RWPE2 (cell line): ENCODE data around the gene UBE2R2.

ENCODE experiments used
- ATAC-seq: fragments of 200-7000 bp; cut with Tn5 transposase; 3 replicates; pipeline ENCODE4 v1.9.1; 2021; ENCODE audit warnings: low read depth
- DNase-seq: peaks from one replicate; pipeline ENCODE4 v3.0.0-alpha.2; 2020; ENCODE audit warnings: low spot score
- H3K27ac ChIP-seq: fragments of 450-650 bp; 2 replicates; pipeline ENCODE4 v1.5.1; 2017; ENCODE audit warnings: mild to moderate bottlenecking; ENCODE audit not compliant: poor library complexity, severe bottlenecking
- H3K27me3 ChIP-seq: fragments of 250-450 bp; sonication (Bioruptor Pico); 2 replicates; pipeline ENCODE4 v1.5.1; 2021; ENCODE audit warnings: mild to moderate bottlenecking, moderate library complexity; ENCODE audit not compliant: insufficient read depth, poor library complexity, severe bottlenecking
- H3K36me3 ChIP-seq: fragments of 250-450 bp; sonication (Bioruptor Pico); 2 replicates; pipeline ENCODE4 v1.5.1; 2020; ENCODE audit warnings: low read depth, mild to moderate bottlenecking, moderate library complexity
- H3K4me1 ChIP-seq: fragments of 250-450 bp; sonication (Bioruptor Pico); 2 replicates; pipeline ENCODE4 v1.5.1; 2021; ENCODE audit warnings: mild to moderate bottlenecking, moderate library complexity; ENCODE audit not compliant: insufficient read depth, poor library complexity, severe bottlenecking
- H3K4me3 ChIP-seq: fragments of 250-450 bp; sonication (Bioruptor Pico); 2 replicates; pipeline ENCODE4 v1.5.1; 2021; ENCODE audit warnings: mild to moderate bottlenecking, moderate library complexity; ENCODE audit not compliant: severe bottlenecking
- H3K9me3 ChIP-seq: fragments of 250-450 bp; sonication (Bioruptor Pico); 2 replicates; pipeline ENCODE4 v1.5.1; 2021; ENCODE audit warnings: mild to moderate bottlenecking, moderate library complexity; ENCODE audit not compliant: severe bottlenecking
- CTCF ChIP-seq: fragments of 450-650 bp; IDR thresholded peaks from one replicate; pipeline ENCODE4 v1.5.1; 2017; ENCODE audit warnings: mild to moderate bottlenecking, moderate library complexity; ENCODE audit not compliant: poor library complexity, severe bottlenecking

Gene UBE2R2

DNA sequence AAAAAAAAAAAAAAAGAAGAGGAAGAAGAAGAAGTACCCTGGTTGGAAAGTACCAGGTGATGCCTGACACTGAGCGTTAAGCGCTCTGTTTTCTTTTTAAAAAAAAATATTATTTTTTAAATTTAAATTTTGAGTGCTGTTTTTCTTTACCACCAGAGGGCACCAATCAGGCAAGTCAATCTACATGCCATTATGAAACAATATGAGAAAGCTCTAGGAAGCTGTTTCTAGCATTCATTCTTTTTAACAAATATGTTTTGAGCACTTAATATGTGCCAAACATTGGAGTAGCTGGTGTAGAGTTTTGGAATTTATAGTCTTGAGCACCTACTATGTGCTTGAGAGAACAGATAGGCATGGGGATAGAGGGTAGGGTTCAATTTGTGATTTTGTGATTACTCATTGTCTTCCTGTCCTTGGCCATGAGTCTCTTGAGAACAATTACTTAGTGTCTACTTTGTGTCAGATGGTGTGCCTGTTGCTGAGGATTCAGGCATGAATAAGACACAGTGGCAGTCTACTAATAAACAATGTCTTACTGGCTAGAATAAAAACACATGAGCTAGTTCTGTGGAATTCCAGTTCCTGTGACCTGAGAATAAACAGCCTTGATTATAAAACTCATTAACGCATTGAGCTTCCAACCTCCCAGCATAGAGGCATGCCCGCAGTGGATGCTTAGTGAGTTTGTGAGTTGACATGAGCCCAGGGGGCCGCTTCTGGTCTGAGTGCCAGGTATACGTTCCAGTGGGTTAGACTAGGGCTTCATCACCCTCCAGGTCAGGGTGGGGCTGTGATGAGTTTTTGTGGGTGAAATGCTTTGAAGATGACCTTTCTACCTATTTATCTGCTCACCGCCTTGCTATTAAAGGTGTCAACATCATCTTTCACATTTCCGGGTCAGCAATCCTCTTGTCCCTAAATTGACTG is 3.0 kb upstream of the UBE2R2 start:
- TF ChIP-seq CTCF: peak; percentile 91
- no peaks in the 10 kb centered on the region for H3K27me3 ChIP-seq
- peaks cover 17% of the 10 kb centered on the region for H3K4me1 ChIP-seq
- peak overlapping the region; percentile 89 for H3K27ac ChIP-seq
- ATAC-seq: peak; percentile 14; the same call in 1 of the 3 replicates
- DNase-seq: no peak
- no peaks in the 10 kb centered on the region for H3K9me3 ChIP-seq
- no peaks in the 10 kb centered on the region; the same call in 1 of the 2 replicates for H3K36me3 ChIP-seq
- H3K4me3 ChIP-seq: no peak overlapping the region

GRCh38 chr9:33815781-33816180 is 1.2 kb upstream of the UBE2R2 start:
- Histone ChIP-seq H3K27ac (peak overlapping the region; percentile 89), H3K9me3 (no peaks in the 10 kb centered on the region), H3K4me3 (no peak overlapping the region), H3K36me3 (no peaks in the 10 kb centered on the region; the same call in 1 of the 2 replicates), H3K27me3 (no peaks in the 10 kb centered on the region), H3K4me1 (peaks cover 30% of the 10 kb centered on the region)
- DNase-seq: no peak
- no peak for ATAC-seq
- no peak for TF ChIP-seq CTCF

DNA sequence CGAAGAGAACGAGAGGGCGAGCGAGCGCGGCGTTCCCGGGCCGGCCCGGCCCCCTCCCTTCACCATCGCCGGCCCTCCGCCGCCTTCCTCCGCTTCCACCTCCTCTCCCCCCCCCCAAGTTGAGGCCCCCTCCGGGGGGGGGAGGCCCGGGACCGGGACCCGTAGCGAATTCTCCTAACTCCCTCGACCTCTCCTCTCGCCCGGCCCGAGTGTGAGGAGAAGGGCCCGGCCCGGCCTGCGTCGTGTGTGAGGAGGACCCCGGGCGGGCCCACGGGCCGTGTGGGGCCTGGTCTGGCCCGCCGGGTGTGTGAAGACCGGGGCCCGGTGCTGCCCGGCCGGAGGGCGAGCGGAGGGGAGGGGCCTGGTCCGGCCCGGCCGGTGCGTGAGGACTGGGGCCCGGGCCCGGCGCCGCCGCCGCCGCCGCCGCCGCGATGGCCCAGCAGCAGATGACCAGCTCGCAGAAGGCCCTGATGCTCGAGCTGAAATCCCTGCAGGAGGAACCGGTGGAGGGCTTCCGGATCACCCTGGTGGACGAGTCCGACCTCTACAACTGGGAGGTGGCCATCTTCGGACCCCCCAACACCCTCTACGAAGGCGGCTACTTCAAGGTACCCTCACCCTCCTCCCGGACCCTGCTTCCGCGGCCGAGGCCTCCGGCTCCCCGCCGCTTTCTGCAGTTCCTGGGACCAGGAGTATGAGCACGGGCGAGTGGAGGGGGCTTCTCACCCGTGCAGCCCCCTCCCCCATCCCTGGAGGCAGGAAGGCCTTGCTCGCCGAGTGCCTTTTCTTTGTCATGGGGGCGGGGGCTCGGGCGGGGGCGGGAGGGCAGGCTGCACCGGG is 587 bp downstream of the UBE2R2 start:
- peak overlapping the region; percentile 83 for H3K4me3 ChIP-seq
- no peaks in the 10 kb centered on the region for H3K9me3 ChIP-seq
- H3K27ac ChIP-seq: peak overlapping the region; percentile 89
- H3K36me3 ChIP-seq: no peaks in the 10 kb centered on the region; the same call in 1 of the 2 replicates
- no peaks in the 10 kb centered on the region for H3K27me3 ChIP-seq
- peaks cover 32% of the 10 kb centered on the region for H3K4me1 ChIP-seq
- ATAC-seq (peak; percentile 45), DNase-seq (peak; percentile 73)
- TF ChIP-seq CTCF: peak; percentile 14

- Histone ChIP-seq H3K27ac (peak overlapping the region; percentile 89), H3K9me3 (no peaks in the 10 kb centered on the region), H3K4me3 (peak overlapping the region; percentile 83), H3K4me1 (peaks cover 32% of the 10 kb centered on the region), H3K36me3 (peaks cover under 1% of the 10 kb centered on the region), H3K27me3 (no peaks in the 10 kb centered on the region)
- no peak; the same call in 2 of the 3 replicates for ATAC-seq
- no peak for TF ChIP-seq CTCF
- no peak for DNase-seq
Measured at GRCh38 chr9:33818167-33818846, 1.3 kb downstream of the UBE2R2 start.
